Body of pancreas (tissue), 4 donors: ENCODE results near the gene NR2F1-AS1.

Experiments used
- POLR2A ChIP-seq, 3 donors: fragments of 450-650 bp; IDR thresholded peaks; one replicate each; pipeline ENCODE4 v1.6.1; 2016; ENCODE audit warnings: antibody characterized with exemption in 3 of 3, mild to moderate bottlenecking in 2 of 3
- TF ChIP-seq, protein P1 (sequence below), 7 experiments: fragments of 450-650 bp in 4 of 7; fragments of 200-600 bp in 3 of 7; sonication (generic) in 3 of 7; IDR thresholded peaks; one replicate each; pipeline ENCODE4 v1.5.1; 2016 to 2019; ENCODE audit warnings: antibody characterized with exemption in 7 of 7

DNA sequence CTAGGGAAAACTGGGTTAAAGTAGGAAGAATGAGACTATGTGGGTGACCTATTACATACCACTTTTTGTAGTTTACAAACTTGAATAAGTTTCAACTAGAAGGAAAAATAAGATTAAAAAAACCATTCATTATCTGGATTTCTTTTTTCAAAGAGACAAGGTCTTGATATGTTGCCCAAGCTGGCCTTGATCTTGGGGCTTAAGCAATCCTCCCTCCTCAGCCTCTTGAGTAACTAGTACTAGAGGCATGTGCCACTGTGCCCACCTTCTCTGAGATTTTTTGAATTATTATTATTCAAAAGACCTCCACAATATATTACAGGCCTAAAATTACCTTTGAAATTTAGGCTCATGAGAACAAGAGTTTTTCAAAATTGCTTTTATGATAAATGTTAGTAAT, 63.2 kb downstream of the NR2F1-AS1 start:
- TF ChIP-seq, protein P1, sequence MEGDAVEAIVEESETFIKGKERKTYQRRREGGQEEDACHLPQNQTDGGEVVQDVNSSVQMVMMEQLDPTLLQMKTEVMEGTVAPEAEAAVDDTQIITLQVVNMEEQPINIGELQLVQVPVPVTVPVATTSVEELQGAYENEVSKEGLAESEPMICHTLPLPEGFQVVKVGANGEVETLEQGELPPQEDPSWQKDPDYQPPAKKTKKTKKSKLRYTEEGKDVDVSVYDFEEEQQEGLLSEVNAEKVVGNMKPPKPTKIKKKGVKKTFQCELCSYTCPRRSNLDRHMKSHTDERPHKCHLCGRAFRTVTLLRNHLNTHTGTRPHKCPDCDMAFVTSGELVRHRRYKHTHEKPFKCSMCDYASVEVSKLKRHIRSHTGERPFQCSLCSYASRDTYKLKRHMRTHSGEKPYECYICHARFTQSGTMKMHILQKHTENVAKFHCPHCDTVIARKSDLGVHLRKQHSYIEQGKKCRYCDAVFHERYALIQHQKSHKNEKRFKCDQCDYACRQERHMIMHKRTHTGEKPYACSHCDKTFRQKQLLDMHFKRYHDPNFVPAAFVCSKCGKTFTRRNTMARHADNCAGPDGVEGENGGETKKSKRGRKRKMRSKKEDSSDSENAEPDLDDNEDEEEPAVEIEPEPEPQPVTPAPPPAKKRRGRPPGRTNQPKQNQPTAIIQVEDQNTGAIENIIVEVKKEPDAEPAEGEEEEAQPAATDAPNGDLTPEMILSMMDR (IDR thresholded peaks at IDR 0.05): no peak
- TF ChIP-seq POLR2A (IDR thresholded peaks at IDR 0.05): no peak
